A549 treated with GW870086 at 1 μM for 4 hours (cell line): ENCODE measurements around the gene PCBP3. TPM values are rescaled to one million over a fixed set of nuclear protein-coding genes. Genes with fewer than 3 reads are reported as not detected.

Source experiments
- total RNA-seq: library from RNA; stranded (reverse); fragments of 200-300 nt; extraction: Qiagen RNA extraction; gene quantifications from 5 replicates; pipeline ENCODE4 v1.2.3, GENCODE V29; 2022; ENCODE audit warnings: low read depth

Gene PCBP3
- total RNA-seq, result 0.62 to 2.1 TPM (median 1.6 TPM) in 5 replicates

GRCh38 chr21:45643021-45643980 lies at the start of gene PCBP3:
Gene PCBP3, plus strand, starts transcription at chr21:45643725. Its CDS starts 206,361 bp downstream, at chr21:45850086.

GRCh38 chr21:45981151-45982091 lies 337.9 kb downstream of the PCBP3 start, which contains the start of gene COL6A1:
Gene COL6A1, plus strand, starts transcription at chr21:45981770. Its CDS starts 81 bp downstream, at chr21:45981851.

Other genes with a start within 250 kb of the PCBP3 start
- gene COL18A1, start 238.6 kb upstream of the PCBP3 start, total RNA-seq, result 130 to 177 TPM (median 159 TPM) in 5 replicates
- 14.4 to 21.2 TPM (median 19.1 TPM) in 5 replicates for gene SLC19A1, start 101.3 kb upstream of the PCBP3 start, total RNA-seq